Stimulated activated CD4-positive, alpha-beta T cell treated with anti-CD3 and anti-CD28 coated beads, Interleukin-12 subunit alpha, Interleukin-12 subunit beta, amount 100 ng/mL, for 48 hours (primary cell): ENCODE data around the gene TEX44.

Experiments
- DNase-seq, 3 donors: peaks; one replicate each; pipeline ENCODE4 v3.0.0-alpha.2; 2020; ENCODE audit warnings: low read depth in 2 of 3, low spot score in 1 of 3

Gene TEX44

GRCh38 chr2:231604685-231605606 is 12.3 kb downstream of the TEX44 start:
- DNase-seq: peak; percentile 79 to 94 (median 87)

GRCh38 chr2:231605607-231606091 is 13.0 kb downstream of the TEX44 start:
- DNase-seq: no peak

GRCh38 chr2:231606941-231607340 is 14.3 kb downstream of the TEX44 start:
- no peak for DNase-seq

- DNase-seq: peak; percentile 48 to 59 (median 49)
These were observed 18.8 kb downstream of the TEX44 start for GRCh38 chr2:231611273-231612108.

- no peak for DNase-seq
These were observed 19.4 kb downstream of the TEX44 start for GRCh38 chr2:231612109-231612455.

GRCh38 chr2:231612456-231613330 is 20.0 kb downstream of the TEX44 start:
- DNase-seq: peak; percentile 94 to 98 (median 94)

- DNase-seq: peak in 1 of 3 donors; percentile 8
These were observed 20.6 kb downstream of the TEX44 start for GRCh38 chr2:231613331-231613662.

GRCh38 chr2:231613663-231614558 is 21.2 kb downstream of the TEX44 start:
- peak; percentile 74 to 85 (median 83) for DNase-seq

- peak in 1 of 3 donors; percentile 41 for DNase-seq
These were observed 21.9 kb downstream of the TEX44 start for GRCh38 chr2:231614559-231615057.

GRCh38 chr2:231615058-231615671 is 22.5 kb downstream of the TEX44 start:
- DNase-seq: no peak

- no peak for DNase-seq
These were observed 23.6 kb downstream of the TEX44 start for GRCh38 chr2:231616296-231616695.

- DNase-seq: no peak
These were observed 24.6 kb downstream of the TEX44 start for GRCh38 chr2:231617059-231617926.

- DNase-seq: no peak
These were observed 28.6 kb downstream of the TEX44 start for GRCh38 chr2:231621051-231621879.

- DNase-seq: no peak
These were observed 30.3 kb downstream of the TEX44 start for GRCh38 chr2:231622963-231623362.

GRCh38 chr2:231626449-231626848 is 33.8 kb downstream of the TEX44 start:
- no peak for DNase-seq

GRCh38 chr2:231627384-231628120 is 34.9 kb downstream of the TEX44 start:
- DNase-seq: no peak
